Peyer's patch (tissue), 4 donors: ENCODE data around the gene TMEM209.

ENCODE experiments used
- POLR2A ChIP-seq, 2 donors: fragments of 450-650 bp; IDR thresholded peaks; one replicate each; pipeline ENCODE4 v1.5.1; 2017; ENCODE audit warnings: antibody characterized with exemption in 2 of 2, mild to moderate bottlenecking in 2 of 2, moderate library complexity in 2 of 2
- TF ChIP-seq, protein P1 (sequence below), 6 experiments: fragments of 450-650 bp in 4 of 6; fragments of 200-600 bp in 2 of 6; sonication (generic) in 1 of 6; IDR thresholded peaks; one replicate each; pipeline ENCODE4 v1.5.1; 2017 to 2019; ENCODE audit warnings: antibody characterized with exemption in 6 of 6, mild to moderate bottlenecking in 3 of 6, moderate library complexity in 1 of 6

DNA sequence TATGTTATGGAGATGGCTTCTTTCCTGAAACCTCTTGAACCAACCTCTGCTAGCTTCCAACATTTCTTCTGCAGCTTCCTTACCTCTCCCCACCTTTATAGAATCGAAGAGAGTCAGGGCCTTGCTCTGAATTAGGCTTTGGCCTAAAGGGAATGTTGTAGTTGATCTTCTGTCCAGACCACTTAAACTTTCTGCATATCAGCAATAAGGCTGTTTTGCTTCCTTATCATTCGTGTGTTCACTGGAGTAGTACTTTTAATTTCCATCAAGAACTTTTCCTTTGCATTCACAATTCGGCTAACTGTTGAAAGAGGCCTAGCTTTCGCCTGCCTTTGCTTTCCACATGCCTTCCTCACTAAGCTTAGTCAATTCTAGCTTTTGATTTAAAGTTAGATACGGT, 86.9 kb downstream of the TMEM209 start:
- TF ChIP-seq, protein P1, sequence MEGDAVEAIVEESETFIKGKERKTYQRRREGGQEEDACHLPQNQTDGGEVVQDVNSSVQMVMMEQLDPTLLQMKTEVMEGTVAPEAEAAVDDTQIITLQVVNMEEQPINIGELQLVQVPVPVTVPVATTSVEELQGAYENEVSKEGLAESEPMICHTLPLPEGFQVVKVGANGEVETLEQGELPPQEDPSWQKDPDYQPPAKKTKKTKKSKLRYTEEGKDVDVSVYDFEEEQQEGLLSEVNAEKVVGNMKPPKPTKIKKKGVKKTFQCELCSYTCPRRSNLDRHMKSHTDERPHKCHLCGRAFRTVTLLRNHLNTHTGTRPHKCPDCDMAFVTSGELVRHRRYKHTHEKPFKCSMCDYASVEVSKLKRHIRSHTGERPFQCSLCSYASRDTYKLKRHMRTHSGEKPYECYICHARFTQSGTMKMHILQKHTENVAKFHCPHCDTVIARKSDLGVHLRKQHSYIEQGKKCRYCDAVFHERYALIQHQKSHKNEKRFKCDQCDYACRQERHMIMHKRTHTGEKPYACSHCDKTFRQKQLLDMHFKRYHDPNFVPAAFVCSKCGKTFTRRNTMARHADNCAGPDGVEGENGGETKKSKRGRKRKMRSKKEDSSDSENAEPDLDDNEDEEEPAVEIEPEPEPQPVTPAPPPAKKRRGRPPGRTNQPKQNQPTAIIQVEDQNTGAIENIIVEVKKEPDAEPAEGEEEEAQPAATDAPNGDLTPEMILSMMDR (IDR thresholded peaks at IDR 0.05), result no peak
- TF ChIP-seq POLR2A (IDR thresholded peaks at IDR 0.05), result no peak
